ENCODE results near the gene MSRB1.

Gene MSRB1

DNA sequence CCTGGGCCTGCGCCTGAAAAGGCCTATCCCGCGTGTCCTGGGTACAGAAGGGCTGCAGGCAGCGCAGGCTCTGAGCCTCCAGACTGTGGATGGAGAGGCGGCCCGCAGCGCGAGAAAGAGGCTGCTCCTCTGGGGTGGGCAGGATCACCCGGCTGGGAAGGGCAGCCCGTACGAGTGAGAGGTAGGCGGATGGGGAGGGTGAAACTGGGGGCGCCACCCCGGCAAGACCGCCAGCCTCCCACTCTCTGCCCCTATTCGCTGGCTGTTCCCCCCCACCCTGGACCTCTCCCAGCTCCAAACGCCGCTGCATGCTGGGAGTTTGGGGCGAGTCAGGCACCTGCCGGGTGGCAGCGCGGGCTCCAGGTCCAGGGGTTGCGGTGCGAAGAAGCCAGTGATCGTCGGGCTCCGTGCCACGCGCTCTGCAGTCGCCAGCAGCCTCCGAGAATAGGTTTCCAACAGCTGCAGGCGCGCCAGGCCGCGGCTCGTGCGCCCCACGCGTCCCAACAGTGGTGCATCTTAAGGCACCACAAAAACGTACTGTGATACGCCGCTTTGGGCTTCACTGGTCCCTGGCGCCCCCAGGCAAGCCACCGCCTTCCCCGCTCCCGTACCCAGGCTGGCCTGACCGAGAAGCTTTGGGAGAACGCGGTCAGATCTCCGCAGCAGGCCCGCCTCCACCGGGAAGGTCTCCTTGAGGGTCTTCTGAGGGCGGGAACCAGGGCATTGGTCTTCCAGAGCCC lies 37.2 kb upstream of the MSRB1 start:
- DNase-seq (ENCODE audit: extremely low read depth, insufficient read length): no peak
- peaks cover 23% of the 10 kb centered on the region for H3K36me3 ChIP-seq (ENCODE audit: control insufficient read depth, insufficient read depth, low read length)
- TF ChIP-seq, protein P1, sequence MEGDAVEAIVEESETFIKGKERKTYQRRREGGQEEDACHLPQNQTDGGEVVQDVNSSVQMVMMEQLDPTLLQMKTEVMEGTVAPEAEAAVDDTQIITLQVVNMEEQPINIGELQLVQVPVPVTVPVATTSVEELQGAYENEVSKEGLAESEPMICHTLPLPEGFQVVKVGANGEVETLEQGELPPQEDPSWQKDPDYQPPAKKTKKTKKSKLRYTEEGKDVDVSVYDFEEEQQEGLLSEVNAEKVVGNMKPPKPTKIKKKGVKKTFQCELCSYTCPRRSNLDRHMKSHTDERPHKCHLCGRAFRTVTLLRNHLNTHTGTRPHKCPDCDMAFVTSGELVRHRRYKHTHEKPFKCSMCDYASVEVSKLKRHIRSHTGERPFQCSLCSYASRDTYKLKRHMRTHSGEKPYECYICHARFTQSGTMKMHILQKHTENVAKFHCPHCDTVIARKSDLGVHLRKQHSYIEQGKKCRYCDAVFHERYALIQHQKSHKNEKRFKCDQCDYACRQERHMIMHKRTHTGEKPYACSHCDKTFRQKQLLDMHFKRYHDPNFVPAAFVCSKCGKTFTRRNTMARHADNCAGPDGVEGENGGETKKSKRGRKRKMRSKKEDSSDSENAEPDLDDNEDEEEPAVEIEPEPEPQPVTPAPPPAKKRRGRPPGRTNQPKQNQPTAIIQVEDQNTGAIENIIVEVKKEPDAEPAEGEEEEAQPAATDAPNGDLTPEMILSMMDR (IDR thresholded peaks at IDR 0.05; ENCODE audit: insufficient read depth, low read length, poor library complexity, severe bottlenecking): no peak
- no peaks in the 10 kb centered on the region; the same call in 1 of the 2 replicates for H3K27me3 ChIP-seq (replicated peaks; ENCODE audit: control insufficient read depth, insufficient read depth, low read length)
- no peak overlapping the region for H3K4me3 ChIP-seq (replicated peaks; ENCODE audit: low read depth, low read length)

DNA sequence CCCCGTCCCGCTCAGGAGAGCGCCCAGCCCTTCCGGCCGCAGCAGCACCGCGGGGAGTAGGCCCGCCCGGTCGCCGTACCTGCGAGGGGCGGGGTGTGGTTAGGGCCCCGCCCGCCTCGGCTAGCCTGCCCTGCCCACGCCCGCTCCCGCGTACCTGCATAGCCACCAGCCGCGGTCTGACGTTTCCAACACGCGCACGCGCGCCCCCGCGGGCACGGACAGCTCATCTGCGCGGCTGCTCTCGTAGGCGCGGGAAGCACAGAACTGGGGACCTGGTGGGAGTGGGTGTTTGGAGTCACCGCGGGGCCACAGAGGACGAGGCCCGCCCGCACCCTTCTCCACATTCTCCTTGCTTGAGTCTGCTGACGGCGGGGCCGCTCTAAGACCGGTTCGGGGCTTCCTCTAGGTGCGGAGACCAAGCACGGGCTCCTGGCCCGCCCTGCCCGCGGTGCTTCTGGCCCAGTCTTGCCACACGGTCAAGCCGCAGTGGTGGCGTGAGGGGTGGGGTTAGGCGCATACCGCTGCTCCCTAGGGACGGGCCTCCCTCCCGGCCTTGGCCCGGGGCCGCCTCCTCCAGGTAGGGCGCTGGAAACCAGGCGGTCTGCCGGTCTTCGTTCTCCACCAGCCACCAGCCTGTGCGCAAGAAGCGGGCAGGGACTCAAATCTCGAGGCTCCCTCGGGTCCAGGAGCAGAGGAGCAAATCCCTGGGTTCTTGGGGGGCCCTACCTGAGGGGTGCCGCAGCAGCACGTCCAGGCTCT lies 36.5 kb upstream of the MSRB1 start:
- TF ChIP-seq, protein P1 (IDR thresholded peaks at IDR 0.05; ENCODE audit: insufficient read depth, low read length, poor library complexity, severe bottlenecking): no peak
- peaks cover 30% of the 10 kb centered on the region for H3K36me3 ChIP-seq (ENCODE audit: control insufficient read depth, insufficient read depth, low read length)
- no peaks in the 10 kb centered on the region; the same call in 1 of the 2 replicates for H3K27me3 ChIP-seq (replicated peaks; ENCODE audit: control insufficient read depth, insufficient read depth, low read length)
- H3K4me3 ChIP-seq (replicated peaks; ENCODE audit: low read depth, low read length): no peak overlapping the region
- DNase-seq (ENCODE audit: extremely low read depth, insufficient read length): no peak

DNA sequence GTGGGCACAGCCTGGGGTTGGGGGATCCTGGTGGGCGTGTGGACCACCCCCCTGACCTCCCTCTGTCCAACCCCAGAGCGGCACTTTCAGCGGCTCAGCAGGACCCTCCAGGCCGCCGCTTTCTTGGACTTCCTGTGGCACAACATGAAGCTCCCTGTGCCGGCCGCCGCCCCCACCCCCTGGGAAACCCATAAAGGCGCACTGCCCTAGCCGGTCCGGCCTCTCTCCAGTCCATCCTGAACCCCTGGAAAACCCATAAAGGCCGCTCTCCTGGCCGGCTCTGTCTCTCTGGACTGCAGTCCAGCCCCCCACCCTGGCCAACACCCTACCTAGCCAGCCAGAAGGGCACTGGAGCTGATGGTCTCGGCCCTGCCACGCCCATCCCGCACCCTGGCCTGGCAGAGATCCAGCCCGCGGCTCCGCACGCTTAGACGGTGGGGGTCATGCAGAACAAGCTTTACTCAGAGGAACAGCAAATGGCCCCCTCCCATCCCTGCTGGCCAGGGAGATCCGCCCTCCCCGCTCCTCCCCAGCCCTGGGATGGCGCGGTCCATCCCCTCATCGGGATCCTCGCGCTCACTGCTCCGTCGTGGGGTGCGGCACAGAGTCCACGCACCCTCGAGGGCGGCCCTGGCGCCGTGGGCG lies 35.6 kb upstream of the MSRB1 start:
- Histone ChIP-seq H3K4me3 (replicated peaks; ENCODE audit: low read depth, low read length) (no peak overlapping the region), H3K36me3 (ENCODE audit: control insufficient read depth, insufficient read depth, low read length) (peaks cover 36% of the 10 kb centered on the region), H3K27me3 (replicated peaks; ENCODE audit: control insufficient read depth, insufficient read depth, low read length) (no peaks in the 10 kb centered on the region; the same call in 1 of the 2 replicates)
- DNase-seq (ENCODE audit: extremely low read depth, insufficient read length): no peak
- TF ChIP-seq, protein P1 (IDR thresholded peaks at IDR 0.05; ENCODE audit: insufficient read depth, low read length, poor library complexity, severe bottlenecking): no peak

DNA sequence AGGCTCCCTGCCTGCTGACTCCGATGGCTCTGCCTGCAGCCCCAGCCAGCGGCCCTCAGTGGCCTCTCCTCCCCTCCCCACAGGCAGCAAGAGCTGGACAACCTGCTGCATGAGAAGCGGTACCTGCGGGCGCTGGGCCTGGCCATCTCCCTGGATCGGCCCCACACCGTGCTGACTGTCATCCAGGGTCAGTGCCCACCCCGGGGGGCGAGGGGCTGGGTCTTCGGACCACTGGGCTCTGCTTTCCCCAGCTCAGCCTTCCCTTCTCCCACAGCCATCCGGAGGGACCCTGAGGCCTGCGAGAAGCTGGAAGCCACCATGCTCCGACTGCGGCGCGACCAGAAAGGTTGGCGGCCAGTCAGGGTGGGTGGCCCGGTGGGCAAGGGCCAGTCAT lies 34.9 kb upstream of the MSRB1 start:
- no peak for DNase-seq (ENCODE audit: extremely low read depth, insufficient read length)
- TF ChIP-seq, protein P1 (IDR thresholded peaks at IDR 0.05; ENCODE audit: insufficient read depth, low read length, poor library complexity, severe bottlenecking): no peak
- Histone ChIP-seq H3K27me3 (replicated peaks; ENCODE audit: control insufficient read depth, insufficient read depth, low read length) (no peaks in the 10 kb centered on the region; the same call in 1 of the 2 replicates), H3K36me3 (ENCODE audit: control insufficient read depth, insufficient read depth, low read length) (peaks cover 36% of the 10 kb centered on the region), H3K4me3 (replicated peaks; ENCODE audit: low read depth, low read length) (no peak overlapping the region)

DNA sequence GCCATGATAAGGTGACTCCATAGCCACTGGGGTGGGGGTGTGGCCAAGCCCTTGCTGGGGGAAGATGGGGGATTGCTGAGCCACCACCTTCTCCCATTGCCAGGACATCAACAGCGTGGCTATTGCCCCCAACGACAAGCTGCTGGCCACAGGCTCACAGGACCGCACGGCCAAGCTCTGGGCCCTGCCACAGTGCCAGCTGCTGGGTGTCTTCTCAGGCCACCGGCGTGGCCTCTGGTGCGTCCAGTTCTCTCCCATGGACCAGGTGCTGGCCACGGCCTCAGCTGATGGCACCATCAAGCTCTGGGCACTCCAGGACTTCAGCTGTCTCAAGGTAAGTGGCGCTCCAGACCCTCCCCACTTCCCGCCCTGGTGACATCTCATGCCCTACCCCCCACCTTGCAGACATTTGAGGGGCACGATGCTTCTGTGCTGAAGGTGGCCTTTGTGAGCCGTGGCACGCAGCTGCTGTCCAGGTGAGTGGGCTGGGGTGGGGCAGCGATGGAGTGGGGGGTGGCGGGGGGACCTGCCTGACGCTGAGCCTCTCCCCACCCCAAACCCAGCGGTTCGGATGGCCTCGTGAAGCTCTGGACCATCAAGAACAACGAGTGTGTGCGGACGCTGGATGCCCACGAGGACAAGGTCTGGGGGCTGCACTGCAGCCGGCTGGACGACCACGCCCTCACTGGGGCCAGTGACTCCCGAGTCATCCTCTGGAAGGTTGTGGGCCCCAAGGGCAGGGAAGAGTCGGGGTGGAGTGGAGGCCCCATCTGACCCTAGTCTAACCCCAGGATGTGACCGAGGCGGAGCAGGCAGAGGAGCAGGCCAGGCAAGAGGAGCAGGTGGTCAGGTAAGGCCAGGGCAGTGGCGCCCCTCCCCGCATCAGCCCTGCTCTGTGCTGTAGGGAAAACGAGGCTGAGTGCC lies 34.2 kb upstream of the MSRB1 start:
- Histone ChIP-seq H3K27me3 (replicated peaks; ENCODE audit: control insufficient read depth, insufficient read depth, low read length) (no peaks in the 10 kb centered on the region; the same call in 1 of the 2 replicates), H3K4me3 (replicated peaks; ENCODE audit: low read depth, low read length) (no peak overlapping the region), H3K36me3 (ENCODE audit: control insufficient read depth, insufficient read depth, low read length) (peaks cover 36% of the 10 kb centered on the region)
- TF ChIP-seq, protein P1 (IDR thresholded peaks at IDR 0.05; ENCODE audit: insufficient read depth, low read length, poor library complexity, severe bottlenecking): no peak
- no peak for DNase-seq (ENCODE audit: extremely low read depth, insufficient read length)
